HG03135 (cell line): ENCODE measurements around the gene MYL12B.

Experiments
- ATAC-seq: cut with Tn5 transposase; IDR thresholded peaks from one replicate; pipeline ENCODE4 v1.9.1; 2021; ENCODE audit warnings: mild to moderate bottlenecking, moderate library complexity; ENCODE audit not compliant: unreplicated experiment

The MYL12B gene

DNA sequence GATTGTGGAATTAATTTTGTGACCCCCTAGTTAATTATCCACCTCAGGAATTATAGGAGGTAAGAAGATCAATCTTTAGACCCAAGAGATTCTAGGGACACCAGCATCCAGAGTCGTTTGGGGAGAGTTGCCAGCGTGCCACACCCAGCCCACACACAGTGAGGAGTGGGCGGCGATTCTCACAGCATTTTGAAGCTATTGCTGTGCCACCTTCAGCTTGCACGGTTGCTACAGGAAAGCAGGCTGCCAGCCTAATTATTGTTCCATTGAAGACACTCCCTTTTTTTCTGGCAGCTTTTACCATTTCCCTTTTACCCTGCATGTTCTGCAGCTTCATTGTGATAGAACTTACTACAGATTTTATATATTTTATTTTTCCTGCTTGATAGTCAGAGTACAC lies 27.5 kb upstream of the MYL12B start:
- ATAC-seq, result no peak

DNA sequence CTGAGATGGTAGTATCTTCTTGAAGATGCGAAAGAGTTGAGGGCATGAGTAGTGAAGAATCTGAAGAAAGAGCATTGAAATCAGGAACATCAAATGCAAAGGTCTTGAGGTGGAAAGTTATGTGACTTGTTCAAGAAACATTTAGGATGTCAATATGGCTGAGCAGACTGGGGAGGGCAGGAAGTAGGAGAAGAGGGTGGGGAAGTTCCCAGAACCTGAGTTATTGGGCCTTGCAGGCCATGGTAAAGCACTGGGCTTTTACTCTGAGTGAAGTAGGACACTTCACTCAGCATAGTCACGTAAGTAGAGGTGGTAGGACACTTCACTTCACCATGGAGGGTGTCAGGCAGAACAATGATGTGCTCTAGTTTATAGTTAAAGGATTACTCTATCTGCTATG lies 26.1 kb upstream of the MYL12B start:
- ATAC-seq, result no peak

DNA sequence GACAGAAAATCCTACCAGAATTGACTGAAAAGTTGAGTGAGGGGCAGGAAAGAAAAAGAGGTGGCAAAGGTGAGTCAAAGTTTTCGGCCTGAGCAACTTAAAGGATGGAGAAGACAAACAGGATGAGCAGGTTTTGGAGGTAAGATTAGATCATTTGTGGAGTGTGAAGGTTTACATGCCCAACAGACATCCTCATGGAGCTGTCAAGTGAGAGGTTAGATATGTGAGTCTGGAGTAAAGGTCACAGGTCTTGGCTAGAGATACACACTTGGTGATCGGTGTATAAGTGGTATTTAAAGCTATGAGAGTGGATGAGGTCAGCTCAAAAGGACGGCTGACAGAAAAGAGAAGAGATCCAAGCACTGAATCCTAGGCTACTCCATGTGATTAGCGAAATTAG lies 25.5 kb upstream of the MYL12B start:
- no peak for ATAC-seq

GRCh38 chr18:3238742-3239141 lies 23.2 kb upstream of the MYL12B start:
- no peak for ATAC-seq

DNA sequence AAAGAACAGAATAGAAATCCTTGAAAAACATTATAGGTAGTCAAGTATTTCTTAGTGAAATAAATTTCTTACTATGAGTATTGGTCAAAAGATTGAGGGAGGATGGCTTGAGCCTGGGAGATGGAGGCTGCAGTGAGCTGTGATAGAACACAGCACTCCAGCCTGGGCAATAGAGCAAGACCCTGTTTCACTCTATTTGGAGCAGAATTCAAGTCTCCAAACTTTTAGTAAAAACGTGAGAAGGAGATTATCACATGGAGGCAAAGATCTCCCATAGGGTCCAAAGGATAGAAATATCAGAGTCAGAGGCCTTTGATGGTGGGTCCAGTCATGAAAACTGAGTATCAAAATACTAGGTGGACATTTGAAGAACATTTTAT lies 16.8 kb upstream of the MYL12B start:
- ATAC-seq, result no peak

DNA sequence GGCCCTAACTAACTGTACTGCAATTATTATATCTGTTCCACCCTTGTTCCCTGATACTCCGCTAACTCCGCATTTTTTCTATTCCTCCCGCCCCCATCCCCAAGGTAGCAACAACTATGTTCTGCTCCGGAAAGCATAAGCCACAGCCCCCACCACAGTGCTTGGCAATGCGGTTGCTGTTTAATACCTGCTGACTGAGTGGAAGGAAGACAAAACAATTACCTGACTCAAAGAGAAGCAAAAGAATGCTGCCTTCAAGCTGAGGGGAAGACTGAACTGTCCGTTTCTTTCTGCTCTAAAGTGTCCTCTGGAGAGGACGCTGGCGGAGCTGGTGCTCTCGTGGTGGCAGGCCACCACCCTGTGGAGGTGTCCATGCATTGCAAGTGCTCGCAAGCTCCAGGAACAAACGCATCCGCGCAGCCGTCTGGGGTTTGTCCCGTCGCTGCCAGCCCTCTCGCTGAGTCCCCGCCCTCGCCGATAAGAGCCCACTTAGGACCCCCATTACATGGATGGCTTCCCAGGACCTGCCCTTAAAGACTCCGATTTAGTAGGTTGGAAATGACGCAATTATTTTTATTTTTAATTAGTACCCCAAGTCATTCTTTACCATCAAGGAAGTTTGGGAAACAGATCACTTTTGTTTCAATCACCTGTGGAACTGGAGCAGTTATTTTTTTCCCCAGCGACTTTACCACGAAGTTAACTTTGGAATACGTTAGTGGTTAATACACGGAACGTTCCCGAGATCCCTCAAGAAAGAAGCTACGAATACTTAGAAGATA lies 15.9 kb upstream of the MYL12B start:
- ATAC-seq, result peak; percentile 40

- ATAC-seq, result peak; percentile 4
Measured at GRCh38 chr18:3246635-3247239, 15.2 kb upstream of the MYL12B start.

DNA sequence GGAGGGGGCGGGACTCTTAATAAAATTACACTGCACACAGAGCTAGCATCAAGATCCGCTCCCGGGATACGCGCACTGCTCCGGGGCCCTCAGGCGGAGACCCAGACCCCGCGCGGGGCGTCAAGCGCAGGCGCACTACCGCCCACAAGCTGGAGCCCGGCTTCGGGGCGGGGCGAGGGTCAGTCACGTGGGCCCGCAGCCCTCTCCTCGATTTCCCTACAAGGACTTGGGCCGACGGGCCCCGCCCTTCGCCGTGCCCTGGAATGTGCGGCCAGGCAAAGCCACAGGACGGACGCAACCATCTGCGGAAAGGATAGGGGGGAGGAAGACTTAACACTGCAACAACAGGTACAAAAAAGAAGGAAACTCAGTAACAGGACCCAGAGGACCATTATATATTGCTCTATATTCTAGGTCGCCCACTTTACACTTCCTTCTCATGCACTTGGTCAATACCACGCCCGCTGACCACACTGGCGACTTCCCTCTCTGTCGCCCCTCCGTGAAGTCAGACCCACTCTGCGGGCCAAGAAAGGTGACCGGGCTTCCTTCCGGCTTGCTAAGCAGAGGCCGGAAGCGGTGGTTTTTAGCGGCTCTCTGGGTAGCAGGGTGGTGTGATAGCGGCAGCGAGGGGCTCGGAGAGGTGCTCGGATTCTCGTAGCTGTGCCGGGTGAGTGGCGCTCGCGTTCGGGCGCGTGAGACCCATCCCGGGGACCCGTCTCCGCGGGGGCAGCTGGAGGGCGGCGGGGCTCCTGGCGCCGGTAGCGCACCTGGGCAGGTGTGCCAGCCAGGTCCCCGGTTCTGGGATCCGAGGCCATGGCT lies 14.5 kb upstream of the MYL12B start, which contains the start of gene MYL12A:
MYL12A (plus strand) TSS at position 562 of the 822 bp plus-strand sequence. CDS start 5,447 bp downstream, outside the sequence.
- peak; percentile 84 for ATAC-seq

GRCh38 chr18:3248062-3248657 lies 13.8 kb upstream of the MYL12B start:
- peak; percentile 7 for ATAC-seq

DNA sequence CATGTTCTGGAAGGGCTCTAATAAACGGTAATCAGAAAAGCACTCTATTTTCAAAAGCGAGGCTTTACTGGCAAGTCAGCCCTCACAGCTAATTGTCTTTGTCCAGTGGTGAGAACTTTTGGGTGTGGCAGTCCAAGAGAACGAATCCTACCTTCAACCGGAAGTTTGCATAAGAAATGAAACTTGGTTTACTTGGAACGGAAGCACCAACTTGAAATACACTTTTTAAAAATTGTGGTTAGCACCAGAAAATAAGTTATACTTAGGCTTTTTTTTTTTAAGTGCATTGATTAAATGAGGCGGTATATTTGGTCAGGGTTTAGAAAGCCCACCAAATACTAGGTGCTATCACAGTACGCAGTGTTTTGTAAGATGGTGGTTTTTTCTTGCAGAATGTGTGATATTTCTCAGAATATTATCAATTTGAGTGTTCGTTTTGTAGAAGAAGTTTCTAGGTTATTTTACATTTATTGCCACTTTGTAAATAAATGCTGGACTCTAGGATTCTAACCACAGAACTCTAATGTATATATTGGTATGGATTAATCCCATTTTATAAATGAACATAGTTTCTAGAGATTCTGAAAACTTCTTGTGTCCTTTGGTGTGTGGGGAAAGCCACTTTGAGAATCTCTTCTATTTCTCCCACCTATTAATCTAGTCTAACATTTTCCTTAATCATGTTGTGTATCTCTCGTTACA lies 13.1 kb upstream of the MYL12B start:
- no peak for ATAC-seq

- ATAC-seq, result no peak
Measured at GRCh38 chr18:3250237-3251107, 11.5 kb upstream of the MYL12B start.

DNA sequence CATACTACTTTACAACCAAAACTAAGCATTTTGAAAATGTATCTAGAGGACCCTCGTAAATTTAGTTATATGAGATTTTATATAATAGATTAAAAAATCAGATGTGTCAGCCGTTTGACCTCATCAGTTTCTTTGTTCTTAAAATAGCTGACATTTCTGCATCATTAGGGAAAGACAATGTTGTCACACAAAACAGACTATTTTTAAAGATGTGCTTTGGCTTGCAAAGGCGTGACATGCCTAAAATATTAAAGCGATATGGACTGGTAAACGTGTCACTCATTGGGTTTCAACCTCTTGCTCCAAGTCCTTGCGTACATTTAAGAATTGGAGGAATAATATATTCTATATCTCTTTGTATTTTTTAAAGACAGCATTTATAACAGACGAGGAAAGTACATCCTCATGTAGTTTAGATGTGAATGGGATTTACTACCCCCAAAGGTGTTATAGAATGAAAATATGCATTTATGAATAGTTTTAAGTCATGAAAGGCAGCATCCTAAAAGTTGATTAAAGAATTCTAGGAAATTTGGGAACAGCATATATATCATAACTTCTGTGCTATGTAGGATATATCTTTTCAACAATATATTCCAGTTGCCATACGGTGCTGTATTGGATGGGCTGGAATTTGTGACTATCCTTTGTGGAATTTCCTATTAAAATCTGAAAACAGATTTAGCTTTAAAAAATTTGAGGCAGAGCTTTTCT lies 10.5 kb upstream of the MYL12B start:
- no peak for ATAC-seq

GRCh38 chr18:3251963-3252277 lies 10.0 kb upstream of the MYL12B start:
- no peak for ATAC-seq

DNA sequence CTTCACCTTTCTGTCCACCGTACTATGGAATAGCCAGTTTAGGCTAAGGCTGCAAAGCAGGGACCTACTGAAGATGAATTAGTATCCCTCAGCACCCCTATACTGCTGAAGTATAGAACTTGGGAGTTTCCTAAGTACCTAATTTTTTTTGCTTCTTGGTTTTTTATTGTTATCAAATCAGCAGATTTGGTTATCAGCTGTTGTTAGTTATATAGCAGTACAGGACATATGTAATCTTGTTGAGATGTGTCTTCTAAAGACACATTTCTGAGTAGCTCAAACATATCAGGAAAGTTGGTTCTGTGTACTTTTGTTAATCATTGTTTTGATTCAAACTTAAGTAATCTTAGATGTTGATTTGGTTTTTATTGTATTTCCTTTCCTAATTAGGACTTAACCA lies 9.1 kb upstream of the MYL12B start:
- no peak for ATAC-seq

DNA sequence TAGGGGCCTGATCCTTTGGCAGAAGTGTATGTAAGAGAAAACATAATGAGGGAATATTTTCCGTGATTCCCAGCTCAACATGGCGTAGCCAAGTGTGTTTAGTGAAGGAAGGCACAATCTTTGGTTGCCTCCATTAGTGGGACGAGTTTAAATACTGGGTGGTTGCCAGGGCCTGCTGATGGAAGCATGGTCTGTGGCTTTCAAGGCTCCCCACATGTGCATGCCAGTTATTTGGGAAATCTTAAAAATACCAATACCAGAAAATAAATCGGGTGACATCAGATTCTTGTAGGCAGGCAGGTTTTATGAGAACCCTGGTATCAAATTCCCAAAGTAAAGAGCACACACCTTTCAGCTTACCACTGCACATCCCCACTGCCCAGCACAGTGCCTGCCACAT lies 7.2 kb upstream of the MYL12B start:
- ATAC-seq, result no peak

- ATAC-seq, result no peak
Measured at GRCh38 chr18:3255611-3256165, 6.2 kb upstream of the MYL12B start.

DNA sequence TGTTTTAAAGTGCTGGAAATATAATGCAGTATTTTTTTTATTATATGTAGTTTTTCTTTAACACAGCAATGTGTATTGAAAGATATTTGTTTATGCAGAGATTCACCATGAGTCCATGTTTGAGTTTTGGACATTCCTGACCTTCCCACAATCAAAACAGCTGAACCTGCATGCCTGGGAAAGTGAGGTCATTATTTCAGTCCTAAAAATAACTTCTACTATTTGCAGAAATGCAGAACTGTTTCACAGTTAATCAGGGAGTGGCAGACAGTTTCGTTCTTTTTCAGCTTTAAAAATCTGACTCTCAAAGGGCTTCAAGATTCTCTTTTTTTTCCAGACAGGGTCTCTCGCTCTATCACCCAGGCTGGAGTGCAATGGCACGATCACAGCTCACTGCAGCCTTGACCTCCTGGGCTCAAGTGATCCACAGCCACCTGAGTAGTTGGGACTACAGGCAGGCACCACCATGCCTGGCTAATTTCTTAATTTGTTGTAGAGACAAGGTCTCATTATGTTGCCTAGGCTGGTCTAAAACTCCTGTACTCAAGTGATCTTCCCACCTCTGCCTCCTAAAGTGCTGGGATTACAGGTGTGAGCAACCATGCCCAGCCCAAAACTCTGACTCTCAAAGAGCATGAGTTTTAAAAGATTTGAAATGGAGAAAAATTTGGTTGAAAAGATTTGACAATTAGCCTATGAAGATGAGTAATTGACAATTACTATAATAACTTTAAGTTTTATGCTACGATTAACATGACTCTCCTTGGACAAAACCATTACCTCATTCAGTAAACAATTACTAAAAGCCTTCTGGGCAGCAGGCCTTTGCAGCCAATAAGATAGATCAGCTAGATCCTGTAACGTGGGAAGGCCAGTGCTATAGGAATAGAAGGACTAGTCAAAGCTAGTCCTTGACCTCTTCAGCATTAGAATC lies 5.0 kb upstream of the MYL12B start:
- no peak for ATAC-seq

- no peak for ATAC-seq
Measured at GRCh38 chr18:3257627-3258120, 4.3 kb upstream of the MYL12B start.
